Skin epidermis (tissue), 12 donors: Measurements from ENCODE around the gene RAB3GAP2.
"Not testable (repeated sequence)": the region's sequence is repeated elsewhere in the genome, so short reads cannot be mapped to it uniquely, and the experiment has no call there.

Source experiments
- H3K27ac ChIP-seq, 21 experiments: fragments of 200-600 bp; sonication (generic) in 11 of 21; one replicate each; pipeline ENCODE4 v1.5.0; 2020; ENCODE audit warnings: mild to moderate bottlenecking in 3 of 21, inconsistent platforms in 2 of 21, moderate library complexity in 2 of 21
- H3K4me3 ChIP-seq, 7 experiments: fragments of 200-600 bp; sonication (generic) in 2 of 7; one replicate each; pipeline ENCODE4 v1.5.0; 2020; ENCODE audit warnings: inconsistent platforms in 2 of 7, mild to moderate bottlenecking in 2 of 7, moderate library complexity in 1 of 7

RAB3GAP2 gene

DNA sequence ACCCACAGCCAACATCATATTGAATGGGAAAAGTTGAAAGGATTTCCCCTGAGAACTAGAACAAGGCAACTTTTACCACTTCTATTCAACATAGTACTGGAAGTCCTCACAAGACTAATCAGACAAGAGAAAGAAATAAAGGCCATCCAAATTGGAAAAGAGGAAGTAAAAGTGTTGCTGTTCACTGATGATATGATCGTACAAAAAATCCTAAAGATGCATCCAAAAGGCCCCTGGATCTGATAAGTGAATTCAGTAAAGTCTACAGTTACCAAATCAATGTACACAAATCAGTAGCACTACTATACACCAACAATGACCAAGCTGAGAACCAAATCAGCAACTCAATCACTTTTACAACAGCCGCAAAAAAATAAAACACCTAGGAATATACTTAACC, 28.3 kb downstream of the RAB3GAP2 start:
- Histone ChIP-seq H3K27ac (no peak overlapping the region), H3K4me3 (no peak overlapping the region)

DNA sequence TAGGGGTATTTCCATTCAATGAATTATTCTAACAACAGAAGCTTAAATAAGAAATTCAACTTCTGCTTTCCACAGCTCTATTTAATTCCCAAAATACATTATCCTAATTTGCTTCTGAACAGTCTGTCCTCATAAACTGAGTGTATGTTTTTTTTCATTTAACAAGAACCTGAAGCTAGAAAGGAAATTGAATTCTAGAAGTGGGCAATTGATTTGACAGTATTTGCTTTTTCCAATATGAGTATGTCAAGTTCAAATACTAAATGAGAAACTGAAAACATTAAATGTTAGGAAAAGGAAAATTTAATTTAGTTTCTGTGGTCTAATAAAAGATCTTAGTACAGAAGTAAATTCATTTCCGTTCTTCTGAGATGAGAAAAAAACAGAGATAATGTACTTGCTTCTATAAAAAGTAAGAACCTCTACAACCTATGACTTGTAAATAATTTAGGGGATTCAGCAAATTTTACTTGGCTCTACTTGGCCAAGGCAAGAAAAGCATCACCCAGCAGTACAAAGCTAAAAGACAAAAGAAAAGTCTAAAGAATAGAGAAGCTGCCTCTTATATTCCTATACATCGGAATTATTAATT, 31.1 kb downstream of the RAB3GAP2 start:
- H3K4me3 ChIP-seq: no peak overlapping the region
- H3K27ac ChIP-seq: no peak overlapping the region

DNA sequence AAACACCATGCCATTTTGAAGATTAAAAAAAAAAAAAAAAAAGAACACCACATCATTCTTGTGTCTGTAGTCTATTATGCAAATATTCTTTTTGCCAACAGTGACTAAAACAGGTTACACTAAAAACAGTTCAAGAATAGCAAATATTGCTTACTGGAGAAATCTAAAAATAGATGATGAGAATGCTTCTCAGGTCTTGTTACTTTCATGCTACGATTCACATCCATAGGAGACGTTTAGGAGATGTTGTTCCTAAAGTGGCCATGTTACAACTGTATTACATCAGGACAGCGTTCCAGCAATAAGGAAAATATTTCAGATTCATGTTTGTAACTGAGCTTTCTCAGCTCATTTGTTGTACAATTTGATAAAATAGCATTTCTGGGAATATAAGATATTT, 32.3 kb downstream of the RAB3GAP2 start:
- H3K27ac ChIP-seq: no peak overlapping the region
- no peak overlapping the region for H3K4me3 ChIP-seq

DNA sequence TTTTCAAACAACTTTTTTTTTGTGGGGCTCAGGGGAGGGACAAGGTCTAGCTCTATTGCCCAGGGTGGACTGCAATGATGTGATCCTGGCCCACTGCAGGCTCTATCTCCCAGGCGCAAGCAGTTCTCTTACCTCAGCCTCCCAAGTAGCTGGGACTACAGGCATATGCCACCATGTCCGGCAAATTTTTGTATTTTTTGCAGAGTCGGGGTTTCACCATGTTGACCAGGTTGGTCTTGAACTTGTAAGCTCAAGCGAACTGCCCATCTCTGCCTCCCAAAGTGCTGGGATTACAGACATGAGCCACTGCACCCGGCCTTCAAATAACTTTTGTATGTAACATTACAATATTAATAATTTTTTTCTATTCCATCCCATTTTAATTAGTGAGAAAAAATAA, 33.0 kb downstream of the RAB3GAP2 start:
- H3K27ac ChIP-seq: no peak overlapping the region
- no peak overlapping the region for H3K4me3 ChIP-seq

DNA sequence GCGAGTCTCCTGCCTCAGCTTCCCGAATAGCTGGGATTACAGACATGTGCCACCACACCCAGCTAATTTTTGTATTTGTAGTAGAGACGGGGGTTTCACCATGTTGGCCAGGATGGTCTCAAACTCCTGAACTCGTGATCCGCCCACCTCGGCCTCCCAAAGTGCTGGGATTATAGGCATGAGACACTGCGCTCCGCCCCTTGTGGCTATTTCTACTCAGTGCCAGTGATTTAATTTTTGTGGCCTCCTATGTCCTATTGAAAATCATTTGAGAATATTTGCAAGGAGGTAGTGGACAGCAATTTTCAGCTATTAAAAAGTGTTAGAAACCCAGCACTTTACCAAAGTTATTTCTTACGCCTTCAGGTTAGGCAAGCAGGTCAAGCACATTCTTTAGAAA, 36.0 kb downstream of the RAB3GAP2 start:
- not testable (repeated sequence) for H3K27ac ChIP-seq, H3K4me3 ChIP-seq

DNA sequence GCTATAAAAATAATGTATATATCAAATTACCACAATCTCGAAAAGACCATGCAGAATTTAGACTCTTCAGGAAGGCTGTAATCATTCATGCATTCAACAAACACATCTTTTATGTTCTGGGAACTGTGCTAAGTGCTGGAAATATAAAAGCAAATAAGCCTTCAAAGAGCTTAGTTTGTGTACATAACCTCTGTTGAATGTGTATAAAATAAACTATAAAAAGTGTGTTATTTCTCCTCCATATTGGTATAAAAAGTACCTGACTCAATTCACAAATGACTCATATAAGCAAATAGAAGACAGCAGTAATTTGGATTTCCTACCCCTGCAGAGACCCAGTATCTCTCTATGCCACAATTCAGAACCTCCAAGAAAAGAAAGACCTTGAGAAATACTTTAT, 36.8 kb downstream of the RAB3GAP2 start:
- Histone ChIP-seq H3K27ac (no peak overlapping the region), H3K4me3 (no peak overlapping the region)

DNA sequence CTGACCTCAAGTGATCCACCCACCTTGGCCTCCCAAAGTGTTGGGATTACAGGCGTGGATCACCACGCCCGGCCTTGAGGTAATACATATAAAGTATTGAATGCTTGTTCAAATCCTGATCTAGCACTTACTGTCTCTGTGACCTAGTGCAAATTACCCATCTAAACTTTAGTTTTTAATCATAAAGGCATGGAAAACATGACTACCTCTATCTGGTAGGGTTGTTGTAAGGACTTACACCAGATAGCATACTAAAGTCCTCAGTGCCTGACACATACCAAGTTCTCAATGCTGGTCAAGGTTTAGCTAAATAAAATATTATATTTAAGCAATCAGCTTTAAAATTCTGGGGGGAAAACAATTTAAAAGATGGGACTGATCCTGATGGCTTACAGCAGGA, 38.3 kb downstream of the RAB3GAP2 start:
- no peak overlapping the region for H3K4me3 ChIP-seq

DNA sequence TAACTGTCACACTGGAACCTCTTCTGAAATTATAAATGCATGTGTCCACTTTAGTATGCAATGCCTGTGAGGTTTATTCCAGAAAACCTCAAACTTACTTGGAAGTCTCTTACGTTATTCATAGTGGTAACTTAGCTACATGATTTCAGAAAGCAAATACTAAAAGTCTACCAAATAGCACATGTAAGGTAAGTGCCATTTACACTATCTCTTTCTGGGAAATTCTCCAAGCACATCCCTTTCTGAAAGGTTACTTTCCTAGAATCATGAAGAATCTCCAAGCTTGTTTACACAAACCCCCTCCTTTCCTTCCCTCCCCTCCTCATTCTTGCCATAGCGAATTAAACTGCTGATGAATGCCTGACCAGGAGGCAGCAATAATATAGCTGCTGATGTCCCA, 42.5 kb downstream of the RAB3GAP2 start:
- H3K27ac ChIP-seq: no peak overlapping the region
- H3K4me3 ChIP-seq: no peak overlapping the region

More for the DNA sequence above, 38.3 kb downstream of the RAB3GAP2 start:
- H3K27ac ChIP-seq: no peak overlapping the region

DNA sequence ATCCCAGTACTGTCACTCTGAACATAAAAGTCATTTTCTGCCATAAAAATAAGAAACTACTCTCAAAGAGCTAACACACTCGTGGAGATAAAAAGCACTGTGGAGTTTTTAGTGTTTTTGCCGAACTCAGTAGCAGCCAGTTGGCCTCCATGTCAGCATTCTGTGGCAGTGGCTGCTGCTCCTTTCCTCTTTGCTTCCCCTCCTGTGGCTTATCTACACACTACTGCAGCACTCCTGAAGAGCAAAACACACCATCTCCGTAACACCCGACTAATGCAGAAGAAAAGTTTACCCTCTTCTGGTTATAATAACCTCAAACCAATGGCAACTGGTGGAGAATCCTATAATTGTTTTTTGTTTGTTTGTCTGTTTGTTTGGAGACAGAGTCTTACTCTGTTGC, 44.9 kb downstream of the RAB3GAP2 start:
- H3K27ac ChIP-seq: no peak overlapping the region
- H3K4me3 ChIP-seq: no peak overlapping the region

DNA sequence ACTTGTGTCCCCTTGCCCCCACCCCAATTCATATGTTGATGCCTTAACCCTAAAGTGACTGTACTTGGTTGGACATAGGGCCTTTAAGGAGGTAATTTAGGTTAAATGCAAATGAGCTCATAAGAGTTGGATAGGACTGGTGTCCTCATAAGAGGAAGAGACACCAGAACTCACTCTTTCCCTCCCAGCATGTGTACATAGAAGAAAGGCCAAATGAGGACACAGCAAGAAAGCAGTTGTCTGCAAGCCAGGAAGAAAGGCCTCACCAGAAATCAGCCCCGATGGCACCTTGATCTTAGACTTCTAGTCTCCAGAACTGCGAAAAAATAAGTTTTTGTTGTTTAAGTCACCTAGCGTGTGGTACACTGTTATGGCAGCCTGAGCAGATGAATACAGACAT, 45.5 kb downstream of the RAB3GAP2 start:
- no peak overlapping the region for H3K4me3 ChIP-seq
- H3K27ac ChIP-seq: no peak overlapping the region

DNA sequence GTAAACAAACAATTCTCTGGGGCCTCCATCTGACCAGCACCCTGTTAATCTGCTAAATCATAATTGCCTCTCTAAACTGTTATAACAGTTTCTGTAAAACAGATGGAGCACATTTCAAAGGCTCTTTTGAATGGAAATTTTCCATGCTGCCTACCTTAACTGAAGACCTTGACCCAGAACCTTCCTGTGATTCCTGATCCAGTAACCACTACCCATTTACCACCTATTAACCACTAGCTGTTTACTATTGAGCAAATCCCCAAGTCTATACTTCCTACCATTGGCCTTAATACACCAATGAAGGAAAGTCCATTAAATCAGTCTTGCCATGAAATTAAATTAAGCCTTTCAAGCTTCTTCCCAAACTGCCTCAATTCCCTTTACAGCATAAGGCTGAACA, 46.3 kb downstream of the RAB3GAP2 start:
- Histone ChIP-seq H3K4me3 (no peak overlapping the region), H3K27ac (no peak overlapping the region)

DNA sequence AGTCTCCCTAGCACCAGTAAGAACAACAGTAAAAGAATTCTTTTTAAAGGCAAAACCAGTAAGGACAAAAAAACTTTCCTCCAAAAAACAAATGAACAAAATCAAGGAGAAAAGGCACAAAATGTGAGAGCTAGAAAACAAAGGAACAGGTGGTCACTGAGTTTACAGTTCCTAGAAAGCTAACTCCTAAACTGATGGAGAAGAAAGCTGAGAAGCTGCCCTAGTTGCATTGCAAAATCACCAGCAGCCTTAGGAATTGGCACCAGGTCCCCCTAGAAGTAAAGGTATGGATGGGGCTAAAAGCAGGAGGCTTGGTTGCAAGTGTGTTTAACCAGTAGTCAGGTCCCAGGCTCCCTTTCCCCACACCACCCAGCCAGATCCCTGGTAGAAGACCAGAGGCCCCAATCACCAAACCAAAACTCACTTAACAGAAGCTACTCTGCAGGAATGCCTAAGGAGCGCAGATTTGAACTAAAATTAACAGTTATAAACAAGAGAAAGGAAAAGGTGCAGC, 47.6 kb downstream of the RAB3GAP2 start:
- H3K27ac ChIP-seq: no peak overlapping the region

DNA sequence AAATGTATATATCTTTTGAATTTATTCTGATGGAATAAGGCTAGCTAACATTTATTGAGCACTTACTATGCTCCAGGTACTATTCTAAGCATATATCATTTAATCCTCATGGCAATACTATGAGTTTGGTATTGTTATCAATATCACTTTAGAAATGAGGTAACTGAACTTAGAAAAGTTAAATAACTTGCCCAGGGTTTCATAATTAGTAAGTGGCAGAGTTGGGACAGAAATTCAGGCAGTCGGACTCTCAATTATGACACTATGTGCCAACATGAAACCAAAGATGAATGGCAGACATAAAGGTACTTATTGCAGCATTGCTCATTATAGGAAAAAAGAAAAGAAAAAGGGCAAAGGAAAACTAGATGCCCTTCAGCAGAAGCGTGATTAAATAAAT, 48.2 kb downstream of the RAB3GAP2 start:
- Histone ChIP-seq H3K4me3 (no peak overlapping the region), H3K27ac (no peak overlapping the region)

More for the DNA sequence above, 47.6 kb downstream of the RAB3GAP2 start:
- no peak overlapping the region for H3K4me3 ChIP-seq

DNA sequence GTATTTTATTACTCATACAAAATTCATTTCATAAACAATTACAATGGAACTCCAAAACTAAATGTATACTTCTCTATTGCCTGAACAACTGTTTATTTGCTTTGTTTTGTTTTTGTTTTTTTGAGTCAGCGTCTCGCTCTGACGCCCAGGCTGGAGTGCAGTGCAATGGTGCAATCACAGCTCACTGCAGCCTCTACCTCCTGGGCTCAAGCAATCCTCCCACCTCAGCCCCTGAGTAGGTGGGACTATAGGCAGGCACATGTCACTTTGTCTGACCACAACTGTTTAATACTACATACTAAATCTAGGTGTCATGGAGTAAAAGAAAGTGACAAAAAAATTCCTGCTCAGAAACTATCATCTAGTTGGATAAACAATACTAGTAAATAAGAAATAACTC, 49.3 kb downstream of the RAB3GAP2 start:
- H3K27ac ChIP-seq: no peak overlapping the region
- no peak overlapping the region for H3K4me3 ChIP-seq

DNA sequence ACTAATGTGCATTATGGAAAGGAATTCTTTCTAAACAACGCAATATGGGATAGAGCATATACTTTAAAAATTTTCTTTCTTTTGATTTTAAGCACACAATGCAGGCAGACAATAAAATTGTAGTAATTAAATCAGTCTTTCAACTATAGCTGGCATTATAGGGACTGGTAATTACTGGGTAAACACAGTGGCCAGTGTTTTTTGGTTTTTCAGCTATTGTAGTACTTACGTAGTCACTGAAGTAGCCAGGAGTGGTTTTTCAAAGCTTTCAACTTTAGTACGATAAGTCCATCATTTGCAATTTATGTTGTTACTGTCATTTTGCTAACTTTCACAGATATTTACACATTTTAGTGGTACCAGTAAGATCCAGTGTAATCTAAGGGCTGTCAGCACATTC, 50.6 kb downstream of the RAB3GAP2 start:
- Histone ChIP-seq H3K27ac (no peak overlapping the region), H3K4me3 (no peak overlapping the region)

DNA sequence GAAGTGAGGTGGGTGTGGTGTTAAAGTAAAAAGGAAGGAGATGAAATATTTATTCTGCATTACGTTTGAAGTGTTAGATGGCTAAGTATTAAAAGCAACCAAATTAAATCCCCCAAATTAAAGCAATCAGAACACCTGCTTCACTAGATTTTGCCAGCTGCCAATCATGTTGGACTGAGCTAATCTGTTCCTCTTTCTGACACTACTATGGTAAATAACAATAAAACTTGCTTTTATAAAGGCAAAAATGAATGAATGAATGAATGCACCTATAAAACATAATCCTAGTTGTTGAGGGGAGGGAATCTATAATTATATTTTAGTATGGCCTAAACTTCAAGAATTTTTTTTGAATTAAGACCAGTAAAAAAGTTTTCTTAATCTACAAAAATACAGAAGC, 51.0 kb downstream of the RAB3GAP2 start:
- Histone ChIP-seq H3K4me3 (no peak overlapping the region), H3K27ac (no peak overlapping the region)

DNA sequence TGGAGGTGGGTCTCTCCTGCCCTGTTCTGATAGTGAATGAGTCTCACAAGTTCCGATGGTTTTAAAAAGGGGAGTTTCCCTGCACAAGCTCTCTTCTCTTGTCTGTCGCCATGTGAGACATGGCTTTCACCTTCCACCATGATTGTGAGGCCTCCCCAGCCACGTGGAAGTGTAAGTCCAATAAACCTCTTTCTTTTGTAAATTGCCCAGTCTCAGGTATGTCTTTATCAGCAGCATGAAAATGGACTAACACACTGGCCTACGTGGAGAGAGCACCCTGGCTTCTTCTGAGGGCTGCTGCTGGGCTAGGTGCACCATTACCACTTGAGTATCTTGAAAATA, 51.6 kb downstream of the RAB3GAP2 start:
- not testable (repeated sequence) for H3K4me3 ChIP-seq, H3K27ac ChIP-seq

DNA sequence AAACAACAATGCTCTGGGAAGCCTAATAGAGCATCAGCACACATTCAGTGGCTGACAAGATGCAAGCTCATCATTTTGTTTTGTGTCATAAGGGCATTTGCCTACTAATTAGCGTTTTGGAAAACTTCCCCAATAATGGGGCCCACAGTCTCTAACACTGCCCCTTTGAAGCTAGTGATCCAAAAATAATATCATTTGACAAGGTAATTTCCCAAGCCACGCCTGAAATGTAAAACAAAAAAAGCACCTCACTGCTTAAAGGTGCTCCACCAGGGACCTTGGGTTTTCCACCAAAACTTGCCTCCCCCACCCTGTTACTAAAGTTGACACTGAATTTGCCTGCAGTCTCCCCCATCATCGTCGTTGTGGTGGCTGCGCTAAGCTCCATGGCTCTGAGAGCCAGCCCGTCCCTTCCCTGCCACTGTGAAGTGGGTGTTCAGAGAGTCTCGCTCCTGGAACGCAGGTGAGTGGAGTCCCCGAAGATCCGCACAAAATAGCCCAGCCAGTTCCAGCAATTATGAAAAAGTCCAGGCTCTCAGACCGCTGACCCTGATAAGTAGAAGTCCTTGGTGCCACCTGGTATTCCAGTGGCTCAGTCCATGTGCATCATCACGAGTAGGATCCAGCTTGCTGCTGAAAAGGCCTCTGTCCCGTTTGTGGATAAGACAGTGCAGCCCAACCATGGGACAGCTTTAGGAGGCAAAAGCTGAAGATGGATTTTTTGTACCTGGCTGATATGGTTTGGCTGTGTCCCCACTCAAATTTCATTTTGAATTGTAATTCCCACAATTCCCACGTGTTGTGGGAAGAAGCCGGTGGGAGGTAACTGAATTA, 52.2 kb downstream of the RAB3GAP2 start:
- Histone ChIP-seq H3K27ac (no peak overlapping the region), H3K4me3 (no peak overlapping the region)

DNA sequence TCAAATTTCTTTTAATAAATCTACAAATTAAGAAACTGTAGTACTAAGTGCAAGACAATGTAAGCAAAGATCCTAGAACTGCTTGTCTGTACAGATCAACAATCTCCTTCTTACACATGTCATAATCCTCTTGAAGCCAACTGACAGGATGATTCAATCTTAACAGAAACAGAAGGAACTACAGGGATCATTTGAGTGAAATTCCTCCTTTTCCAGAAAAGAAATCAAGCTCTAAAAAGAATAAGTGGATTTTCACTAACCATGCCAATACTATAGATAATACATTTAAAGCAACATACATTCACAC, 53.2 kb downstream of the RAB3GAP2 start:
- H3K4me3 ChIP-seq: no peak overlapping the region
- no peak overlapping the region for H3K27ac ChIP-seq

DNA sequence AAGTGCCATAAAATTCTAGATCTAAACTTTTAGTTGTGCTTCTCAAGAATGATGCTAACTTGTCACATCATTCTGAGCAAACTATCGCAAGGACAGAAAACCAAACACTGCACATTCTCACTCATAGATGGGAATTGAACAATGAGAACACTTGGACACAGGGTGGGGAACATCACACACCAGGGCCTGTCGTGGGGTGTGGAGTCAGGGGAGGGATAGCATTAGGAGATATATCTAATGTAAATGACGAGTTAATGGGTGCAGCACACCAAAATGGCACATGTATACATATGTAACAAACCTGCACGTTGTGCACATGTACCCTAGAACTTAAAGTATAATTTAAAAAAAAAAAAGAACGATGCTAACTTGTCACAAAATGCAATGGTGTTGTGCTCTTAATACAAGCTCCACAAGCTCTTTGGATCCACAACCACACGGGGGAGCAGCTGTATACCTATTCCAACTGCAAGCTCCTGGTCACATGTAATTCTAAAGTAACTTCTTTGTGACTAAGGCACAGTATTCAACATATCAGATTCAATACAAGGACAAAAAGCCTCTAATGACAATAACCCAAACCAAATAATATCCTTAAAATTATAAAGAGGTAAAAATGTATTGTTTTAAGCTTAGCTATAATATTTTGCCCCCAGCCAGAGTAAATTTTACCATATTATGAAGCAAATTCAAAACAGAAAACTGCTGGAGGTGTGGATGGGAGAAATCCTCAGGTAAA, 53.7 kb downstream of the RAB3GAP2 start:
- not testable (repeated sequence) for H3K27ac ChIP-seq, H3K4me3 ChIP-seq

DNA sequence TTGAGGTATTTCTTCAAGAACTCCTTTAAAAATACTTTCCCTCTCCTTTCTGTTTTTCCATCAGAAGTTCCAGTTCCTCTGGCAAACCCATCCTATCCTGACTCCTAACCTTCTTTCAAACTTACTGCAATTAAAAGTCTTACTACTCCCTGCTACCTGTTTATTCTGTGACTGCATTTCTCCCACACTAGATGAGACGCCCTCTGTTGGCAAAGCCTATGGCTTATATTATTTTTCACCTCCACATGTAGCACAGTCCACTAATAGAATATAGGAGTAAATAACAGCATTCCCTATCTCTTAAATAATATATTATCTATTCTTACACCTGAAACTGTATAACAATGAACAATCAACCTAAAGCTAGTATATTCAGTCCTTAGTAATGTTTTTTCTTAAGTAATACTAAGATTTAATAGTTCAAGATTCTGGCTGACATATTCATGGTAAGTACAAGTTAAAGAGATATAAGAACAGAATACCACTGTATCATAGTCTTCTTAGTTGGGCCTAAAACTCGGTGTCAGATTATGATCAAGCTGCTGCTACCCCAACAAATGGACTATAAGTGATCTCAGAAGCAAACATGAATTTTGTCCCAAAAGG, 54.8 kb downstream of the RAB3GAP2 start:
- no peak overlapping the region for H3K27ac ChIP-seq
- H3K4me3 ChIP-seq: no peak overlapping the region
